OCI-LY3 (cell line): ENCODE measurements around the gene RPS29.

Experiments
- H2AFZ ChIP-seq: fragments of 200-600, 300-600 bp; shearing (Covaris generic); 2 replicates; pipeline ENCODE4 v1.6.0; 2014; ENCODE audit warnings: antibody characterized with exemption, low read depth, low read length
- H3K27ac ChIP-seq: fragments of 200-600, 300-600 bp; sonication (generic); 2 replicates; pipeline ENCODE4 v1.5.1; 2014; ENCODE audit warnings: mild to moderate bottlenecking, low read length, moderate library complexity, mixed read lengths
- H3K27me3 ChIP-seq: fragments of 200-600, 300-600 bp; sonication (generic); 2 replicates; pipeline ENCODE4 v1.6.1; 2014; ENCODE audit warnings: low read depth, low read length, mixed read lengths
- H3K36me3 ChIP-seq: fragments of 200-600, 300-600 bp; sonication (generic); replicated peaks from 2 replicates; pipeline ENCODE3; 2014; ENCODE audit warnings: low read depth, low read length, mixed read lengths
- H3K4me1 ChIP-seq: fragments of 300-600, 200-600 bp; sonication (generic); 2 replicates; pipeline ENCODE4 v1.6.1; 2014; ENCODE audit warnings: low read length, mixed read lengths
- H3K4me2 ChIP-seq: fragments of 200-600, 300-600 bp; sonication (generic); 2 replicates; pipeline ENCODE4 v1.6.1; 2014; ENCODE audit warnings: low read length, mixed read lengths
- H3K4me3 ChIP-seq: fragments of 300-600, 200-600 bp; sonication (generic); 2 replicates; pipeline ENCODE4 v1.5.1; 2014; ENCODE audit warnings: antibody characterized with exemption, mild to moderate bottlenecking, low read length, moderate library complexity
- H3K79me2 ChIP-seq: fragments of 300-600, 200-600 bp; shearing (Covaris generic); 2 replicates; pipeline ENCODE4 v1.6.1; 2014; ENCODE audit warnings: mild to moderate bottlenecking, low read length, mixed read lengths
- H3K9ac ChIP-seq: fragments of 300-600, 200-600 bp; shearing (Covaris generic); 2 replicates; pipeline ENCODE4 v1.6.0; 2014; ENCODE audit warnings: mild to moderate bottlenecking, low read length, moderate library complexity
- H3K9me3 ChIP-seq: fragments of 200-600, 300-600 bp; shearing (Covaris generic); 2 replicates; pipeline ENCODE4 v1.6.1; 2014; ENCODE audit warnings: low read length, mixed read lengths; ENCODE audit not compliant: insufficient read depth
- H4K20me1 ChIP-seq: fragments of 200-600, 300-600 bp; sonication (generic); 2 replicates; pipeline ENCODE4 v1.6.1; 2016; ENCODE audit warnings: low read length, mixed read lengths; ENCODE audit not compliant: insufficient read depth
- EZH2phosphoT487 ChIP-seq: fragments of 200-600 bp; shearing (Covaris generic); IDR thresholded peaks from 2 replicates; pipeline ENCODE4 v1.6.1; 2018; ENCODE audit warnings: antibody characterized with exemption, mixed run types, low read depth
- TF ChIP-seq, protein P1 (sequence below): fragments of 200-600, 300-600 bp; sonication (generic); IDR thresholded peaks from 2 replicates; pipeline ENCODE4 v1.5.1; 2014; ENCODE audit warnings: antibody characterized with exemption, low read length, low read depth

The RPS29 gene

DNA sequence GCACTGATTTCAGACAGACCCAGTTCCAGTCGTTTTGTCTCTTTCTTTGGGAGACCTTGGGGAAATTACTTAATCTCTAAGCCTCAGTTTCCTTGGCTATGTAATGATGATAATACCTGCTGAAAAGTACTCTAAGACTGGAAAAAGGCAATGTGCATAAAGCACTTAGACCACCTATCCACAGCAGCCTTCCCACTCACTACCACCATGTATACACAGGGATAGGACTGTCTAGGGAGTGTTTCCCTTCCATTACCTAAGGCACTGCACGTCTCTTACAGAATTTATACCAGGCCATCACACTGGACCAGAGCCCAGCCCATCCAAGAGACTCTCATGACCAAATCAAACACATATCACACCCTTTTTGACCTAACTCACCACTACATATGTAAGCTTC lies 6.3 kb downstream of the RPS29 start:
- H3K4me3 ChIP-seq: no peak overlapping the region
- H3K4me1 ChIP-seq: peaks cover 13% of the 10 kb centered on the region
- H3K4me2 ChIP-seq: no peak overlapping the region
- no peak overlapping the region for H3K9ac ChIP-seq
- no peaks in the 10 kb centered on the region for H3K9me3 ChIP-seq
- peaks cover 63% of the 10 kb centered on the region for H3K79me2 ChIP-seq
- H3K36me3 ChIP-seq: peaks cover 62% of the 10 kb centered on the region
- H2AFZ ChIP-seq: no peak overlapping the region
- no peak for TF ChIP-seq EZH2phosphoT487
- TF ChIP-seq, protein P1, sequence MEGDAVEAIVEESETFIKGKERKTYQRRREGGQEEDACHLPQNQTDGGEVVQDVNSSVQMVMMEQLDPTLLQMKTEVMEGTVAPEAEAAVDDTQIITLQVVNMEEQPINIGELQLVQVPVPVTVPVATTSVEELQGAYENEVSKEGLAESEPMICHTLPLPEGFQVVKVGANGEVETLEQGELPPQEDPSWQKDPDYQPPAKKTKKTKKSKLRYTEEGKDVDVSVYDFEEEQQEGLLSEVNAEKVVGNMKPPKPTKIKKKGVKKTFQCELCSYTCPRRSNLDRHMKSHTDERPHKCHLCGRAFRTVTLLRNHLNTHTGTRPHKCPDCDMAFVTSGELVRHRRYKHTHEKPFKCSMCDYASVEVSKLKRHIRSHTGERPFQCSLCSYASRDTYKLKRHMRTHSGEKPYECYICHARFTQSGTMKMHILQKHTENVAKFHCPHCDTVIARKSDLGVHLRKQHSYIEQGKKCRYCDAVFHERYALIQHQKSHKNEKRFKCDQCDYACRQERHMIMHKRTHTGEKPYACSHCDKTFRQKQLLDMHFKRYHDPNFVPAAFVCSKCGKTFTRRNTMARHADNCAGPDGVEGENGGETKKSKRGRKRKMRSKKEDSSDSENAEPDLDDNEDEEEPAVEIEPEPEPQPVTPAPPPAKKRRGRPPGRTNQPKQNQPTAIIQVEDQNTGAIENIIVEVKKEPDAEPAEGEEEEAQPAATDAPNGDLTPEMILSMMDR: no peak
- H3K27ac ChIP-seq: no peak overlapping the region
- peaks cover 53% of the 10 kb centered on the region for H4K20me1 ChIP-seq
- H3K27me3 ChIP-seq: no peaks in the 10 kb centered on the region

DNA sequence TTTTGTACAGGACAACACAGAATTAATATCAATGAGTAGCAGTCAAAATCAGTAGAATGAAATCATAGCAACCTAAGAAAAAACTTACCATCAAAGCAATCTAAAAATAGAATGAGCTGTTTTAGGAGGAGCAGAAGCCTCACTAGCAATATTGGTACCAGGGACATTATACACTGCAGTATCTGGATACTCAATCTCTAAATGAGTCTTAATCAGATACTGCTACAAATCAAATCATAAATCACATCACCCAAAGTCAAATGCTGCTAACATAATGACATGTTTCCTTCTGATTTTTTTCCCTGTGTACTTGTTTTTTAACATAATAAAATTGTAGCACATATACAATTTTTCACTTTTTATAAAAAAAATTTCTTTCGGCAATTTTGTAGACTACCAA lies 8.0 kb downstream of the RPS29 start:
- Histone ChIP-seq H3K27me3 (no peaks in the 10 kb centered on the region), H3K9me3 (no peaks in the 10 kb centered on the region), H3K4me2 (no peak overlapping the region), H3K79me2 (peaks cover 46% of the 10 kb centered on the region), H3K4me1 (no peaks in the 10 kb centered on the region), H3K36me3 (peaks cover 60% of the 10 kb centered on the region), H3K9ac (no peak overlapping the region), H4K20me1 (peaks cover 36% of the 10 kb centered on the region), H3K27ac (no peak overlapping the region), H2AFZ (no peak overlapping the region), H3K4me3 (no peak overlapping the region)
- TF ChIP-seq EZH2phosphoT487: no peak
- TF ChIP-seq, protein P1: no peak

DNA sequence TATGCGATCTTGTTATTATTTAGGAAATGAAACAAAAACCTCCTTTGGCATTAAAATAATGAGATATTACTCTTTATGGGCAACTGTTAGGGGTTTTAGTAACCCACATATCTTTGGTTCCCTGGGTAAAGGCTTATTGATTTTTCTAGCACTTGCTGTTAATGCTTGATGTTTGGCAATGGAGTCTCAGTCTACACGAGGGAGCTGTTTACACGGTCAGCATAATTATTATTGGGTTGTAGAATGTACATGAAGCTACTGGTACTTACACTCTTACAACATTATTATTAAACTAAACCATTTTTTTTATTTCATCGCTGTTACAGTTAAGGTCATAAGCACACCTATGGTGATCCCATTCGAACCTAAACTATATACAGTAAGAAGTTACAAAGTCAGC lies 12.1 kb downstream of the RPS29 start:
- TF ChIP-seq, protein P1: no peak
- no peak overlapping the region for H3K9ac ChIP-seq
- peaks cover 52% of the 10 kb centered on the region for H3K36me3 ChIP-seq
- no peaks in the 10 kb centered on the region for H3K27me3 ChIP-seq
- no peak overlapping the region for H3K27ac ChIP-seq
- no peak overlapping the region for H3K4me2 ChIP-seq
- no peak overlapping the region for H2AFZ ChIP-seq
- peaks cover 5% of the 10 kb centered on the region for H3K79me2 ChIP-seq
- no peaks in the 10 kb centered on the region for H3K9me3 ChIP-seq
- H3K4me3 ChIP-seq: no peak overlapping the region
- H3K4me1 ChIP-seq: no peaks in the 10 kb centered on the region
- H4K20me1 ChIP-seq: peaks cover 3% of the 10 kb centered on the region; the same call in 1 of the 2 replicates

DNA sequence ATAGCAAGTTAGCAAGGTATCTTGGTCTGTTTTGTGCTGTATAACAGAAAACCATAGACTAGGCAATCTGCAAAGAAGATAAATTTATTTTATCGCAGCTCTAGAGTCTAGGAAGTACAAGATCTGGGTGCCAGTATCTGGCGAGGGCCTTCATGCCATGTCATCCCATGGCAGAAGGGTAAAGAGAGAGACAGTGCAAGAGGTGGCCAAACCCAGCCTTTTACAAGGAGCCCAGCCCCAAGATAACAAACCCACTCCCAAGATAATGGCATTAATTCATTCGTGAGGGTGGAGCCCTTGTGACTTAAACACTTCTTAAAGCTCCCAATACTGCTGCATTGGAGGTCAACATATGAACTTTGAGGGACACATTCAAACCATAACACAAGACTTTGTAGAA lies 16.9 kb downstream of the RPS29 start:
- H3K4me2 ChIP-seq: no peak overlapping the region
- no peak overlapping the region for H2AFZ ChIP-seq
- peaks cover 26% of the 10 kb centered on the region for H3K36me3 ChIP-seq
- no peak overlapping the region for H3K4me3 ChIP-seq
- no peak overlapping the region for H3K27ac ChIP-seq
- H3K9ac ChIP-seq: no peak overlapping the region
- H3K27me3 ChIP-seq: no peaks in the 10 kb centered on the region
- no peaks in the 10 kb centered on the region for H3K79me2 ChIP-seq
- H3K9me3 ChIP-seq: no peaks in the 10 kb centered on the region
- no peaks in the 10 kb centered on the region for H3K4me1 ChIP-seq
- no peaks in the 10 kb centered on the region for H4K20me1 ChIP-seq
- TF ChIP-seq EZH2phosphoT487: no peak
- TF ChIP-seq, protein P1: no peak
